ENCODE results near the gene UBQLN1.

Gene UBQLN1

GRCh38 chr9:83681490-83681889 lies 26.3 kb downstream of the UBQLN1 start:
- no peak for TF ChIP-seq CTCF (IDR thresholded peaks at IDR 0.05)
- Histone ChIP-seq H3K27ac (no peak overlapping the region), H3K4me1 (ENCODE audit: control insufficient read depth in 1 of 2, insufficient read depth in 1 of 2, low read depth in 1 of 2, low read length in 1 of 2) (no peaks in the 10 kb centered on the region), H3K9me3 (no peaks in the 10 kb centered on the region), H3K27me3 (no peaks in the 10 kb centered on the region), H3K36me3 (peaks cover 44% of the 10 kb centered on the region), H3K4me3 (ENCODE audit: low read depth in 1 of 2, low read length in 1 of 2) (no peak overlapping the region)

- no peaks in the 10 kb centered on the region for H3K9me3 ChIP-seq
- no peak overlapping the region for H3K27ac ChIP-seq
- TF ChIP-seq CTCF (IDR thresholded peaks at IDR 0.05): no peak
- peaks cover 57% of the 10 kb centered on the region for H3K36me3 ChIP-seq
- H3K4me1 ChIP-seq (ENCODE audit: control insufficient read depth in 1 of 2, insufficient read depth in 1 of 2, low read depth in 1 of 2, low read length in 1 of 2): no peaks in the 10 kb centered on the region
- H3K4me3 ChIP-seq (ENCODE audit: low read depth in 1 of 2, low read length in 1 of 2): no peak overlapping the region
- H3K27me3 ChIP-seq: no peaks in the 10 kb centered on the region
These were observed 27.5 kb downstream of the UBQLN1 start for GRCh38 chr9:83680233-83680632.

GRCh38 chr9:83677596-83677995 lies 30.2 kb downstream of the UBQLN1 start:
- Histone ChIP-seq H3K27ac (no peak overlapping the region), H3K36me3 (peaks cover 79% of the 10 kb centered on the region)
- no peak for TF ChIP-seq CTCF (IDR thresholded peaks at IDR 0.05)

GRCh38 chr9:83675466-83675865 lies 32.3 kb downstream of the UBQLN1 start:
- Histone ChIP-seq H3K36me3 (peaks cover 68% of the 10 kb centered on the region), H3K4me3 (ENCODE audit: low read depth in 1 of 2, low read length in 1 of 2) (no peak overlapping the region), H3K27ac (no peak overlapping the region), H3K4me1 (ENCODE audit: control insufficient read depth in 1 of 2, insufficient read depth in 1 of 2, low read depth in 1 of 2, low read length in 1 of 2) (no peaks in the 10 kb centered on the region), H3K9me3 (no peaks in the 10 kb centered on the region), H3K27me3 (no peaks in the 10 kb centered on the region)
- TF ChIP-seq CTCF (IDR thresholded peaks at IDR 0.05): no peak

More at GRCh38 chr9:83677596-83677995, 30.2 kb downstream of the UBQLN1 start:
- H3K27me3 ChIP-seq: no peaks in the 10 kb centered on the region
- H3K4me1 ChIP-seq (ENCODE audit: control insufficient read depth in 1 of 2, insufficient read depth in 1 of 2, low read depth in 1 of 2, low read length in 1 of 2): no peaks in the 10 kb centered on the region
- H3K4me3 ChIP-seq (ENCODE audit: low read depth in 1 of 2, low read length in 1 of 2): no peak overlapping the region
- no peaks in the 10 kb centered on the region for H3K9me3 ChIP-seq

- Histone ChIP-seq H3K27me3 (no peaks in the 10 kb centered on the region), H3K36me3 (peaks cover 71% of the 10 kb centered on the region), H3K27ac (no peak overlapping the region), H3K4me3 (ENCODE audit: low read depth in 1 of 2, low read length in 1 of 2) (no peak overlapping the region), H3K4me1 (ENCODE audit: control insufficient read depth in 1 of 2, insufficient read depth in 1 of 2, low read depth in 1 of 2, low read length in 1 of 2) (no peaks in the 10 kb centered on the region), H3K9me3 (no peaks in the 10 kb centered on the region)
- TF ChIP-seq CTCF (IDR thresholded peaks at IDR 0.05): no peak
These were observed 36.3 kb downstream of the UBQLN1 start for GRCh38 chr9:83671451-83671850.

- peaks cover 0 to 4% of the 10 kb centered on the region in 2 experiments for H3K4me1 ChIP-seq (ENCODE audit: control insufficient read depth in 1 of 2, insufficient read depth in 1 of 2, low read depth in 1 of 2, low read length in 1 of 2)
- H3K27ac ChIP-seq: no peak overlapping the region
- no peaks in the 10 kb centered on the region for H3K9me3 ChIP-seq
- no peak overlapping the region for H3K4me3 ChIP-seq (ENCODE audit: low read depth in 1 of 2, low read length in 1 of 2)
- no peaks in the 10 kb centered on the region for H3K27me3 ChIP-seq
- TF ChIP-seq CTCF (IDR thresholded peaks at IDR 0.05): no peak
- peaks cover 62% of the 10 kb centered on the region for H3K36me3 ChIP-seq
These were observed 37.4 kb downstream of the UBQLN1 start for GRCh38 chr9:83670381-83670780.

All from neutrophil (primary cell).